Inferior parietal cortex (tissue), 1 donor: Measurements from ENCODE around the gene ZFP62.
"Not testable (repeated sequence)": the region's sequence is repeated elsewhere in the genome, so short reads cannot be mapped to it uniquely, and the experiment has no call there.

Experiments
- DNase-seq: peaks from one replicate; pipeline ENCODE4 v3.0.0-alpha.2; 2016; ENCODE audit errors: extremely low spot score

Gene ZFP62

DNA sequence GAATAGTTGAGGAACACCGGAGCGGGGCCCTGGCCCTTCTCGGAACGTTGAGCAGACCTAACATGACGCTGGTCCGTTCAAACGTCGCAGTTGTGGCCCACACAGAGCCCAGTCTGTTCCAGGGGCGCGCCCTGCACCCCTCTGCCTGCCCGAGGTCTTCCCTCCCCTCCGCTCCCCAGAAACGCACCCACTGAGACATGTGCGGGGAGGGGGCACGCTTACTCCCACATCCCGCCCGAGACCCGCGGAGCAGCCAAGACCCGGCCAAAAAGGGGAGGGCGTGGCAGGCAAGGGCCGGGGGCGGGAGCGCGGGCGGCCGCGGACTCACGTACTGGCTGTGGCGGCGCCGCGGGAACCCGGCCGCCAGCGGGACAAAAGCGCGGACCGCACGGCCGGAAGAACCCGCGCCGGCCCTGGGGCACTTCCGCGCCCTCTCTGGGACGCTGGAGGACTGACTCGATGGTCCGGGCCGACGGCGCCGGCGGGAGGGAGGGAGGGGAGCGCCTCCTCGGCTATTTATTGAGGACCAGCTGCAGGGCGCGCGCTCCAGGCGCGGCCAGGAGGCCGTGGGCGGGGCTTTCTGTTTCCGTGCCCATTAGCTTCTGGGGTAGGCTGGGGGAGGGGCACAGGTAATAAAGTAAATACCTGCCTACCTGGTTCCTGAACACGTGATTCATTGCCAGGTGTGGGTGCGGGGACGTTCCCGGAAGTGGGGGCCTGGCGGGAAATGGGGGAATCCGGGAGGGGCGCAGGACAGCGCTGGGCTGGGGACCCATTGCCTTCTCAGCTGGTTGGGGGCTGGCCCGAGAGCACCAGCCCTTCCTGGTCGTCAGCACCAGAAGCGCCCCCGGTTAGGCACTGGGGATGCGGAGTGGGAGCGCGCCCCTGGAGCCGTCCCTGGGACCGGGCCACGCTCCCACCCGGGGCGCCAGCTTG, at the start of gene ZFP62:
TSS of gene ZFP62 (minus strand) at position 390 of the 936 bp plus-strand sequence. CDS start at position 333, 57 bp downstream.
- peak; percentile 86 for DNase-seq

DNA sequence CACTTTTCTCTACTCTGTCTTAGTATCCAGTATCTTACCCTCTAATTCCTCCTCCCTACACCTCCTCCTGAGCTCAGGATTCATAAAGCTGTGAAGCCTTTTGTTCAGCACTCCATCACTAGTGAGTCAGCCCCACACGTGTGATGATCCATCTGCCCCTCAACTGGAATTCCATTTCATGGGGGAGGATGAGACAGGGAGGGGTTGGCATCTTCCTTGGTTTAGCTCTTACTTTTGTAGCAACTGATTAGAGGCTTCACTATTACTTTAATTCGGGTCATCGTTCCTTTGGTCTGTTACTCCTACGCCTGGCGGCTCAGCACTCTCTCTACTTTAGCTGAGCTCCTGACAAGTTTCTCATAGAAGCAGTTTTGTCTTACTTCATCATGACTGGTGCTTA, 49.7 kb upstream of the ZFP62 start:
- DNase-seq = no peak

- DNase-seq = no peak
Measured at GRCh38 chr5:180910182-180910581, 49.1 kb upstream of the ZFP62 start.

DNA sequence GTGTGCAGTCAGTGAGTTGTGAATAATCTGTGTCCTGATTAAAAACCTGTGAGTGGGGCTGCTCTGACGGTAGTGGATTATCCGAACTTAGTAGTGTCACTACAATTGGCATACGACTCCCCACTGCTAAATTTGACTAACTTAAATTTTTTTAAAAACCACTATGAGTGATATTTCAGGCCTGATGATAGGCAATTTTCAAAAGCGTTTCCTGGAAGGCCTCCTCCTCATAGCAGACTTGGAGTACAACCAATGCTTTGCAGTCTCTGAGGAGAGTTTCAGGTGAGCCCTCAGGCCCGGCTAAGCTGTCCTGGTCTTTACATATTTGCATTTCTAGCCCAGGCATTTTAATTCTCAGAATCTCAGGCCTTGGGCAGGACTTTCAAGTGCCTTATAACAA, 48.7 kb upstream of the ZFP62 start:
- no peak for DNase-seq

- no peak for DNase-seq
Measured at GRCh38 chr5:180908998-180909731, 48.1 kb upstream of the ZFP62 start.

- no peak for DNase-seq
Measured at GRCh38 chr5:180908400-180908799, 47.3 kb upstream of the ZFP62 start.

DNA sequence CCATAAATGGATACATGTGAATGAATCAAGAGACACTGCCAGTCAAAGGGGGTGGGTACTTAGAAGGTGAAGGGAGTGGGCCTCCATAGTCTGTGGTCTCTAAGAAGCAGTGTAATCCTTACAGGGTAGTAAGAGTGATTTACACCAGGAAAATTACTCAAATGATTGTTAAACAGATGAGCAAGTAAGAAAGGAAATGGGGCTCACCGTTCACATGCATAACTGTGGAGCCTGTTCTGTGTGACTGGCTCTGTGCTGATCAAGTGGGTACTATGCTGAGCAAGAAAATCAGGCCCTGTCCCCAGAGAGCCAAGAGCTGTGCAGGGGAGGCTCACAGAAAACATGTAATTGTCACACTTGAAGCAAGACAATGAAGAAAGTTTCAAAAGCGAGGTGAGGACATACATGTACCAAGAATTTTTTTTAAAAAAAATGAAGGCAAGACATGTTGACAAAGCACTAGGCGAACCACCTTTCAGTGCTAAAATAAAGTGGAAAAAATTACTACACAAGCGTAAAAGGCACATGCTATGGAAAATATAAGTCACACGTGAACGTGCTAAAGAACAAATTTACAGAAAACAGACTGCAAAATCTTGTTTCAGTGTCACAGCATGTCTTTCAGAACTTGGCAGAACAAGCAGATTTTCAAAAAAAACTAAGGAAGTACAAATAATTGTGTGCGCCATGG, 40.4 kb upstream of the ZFP62 start:
- DNase-seq = no peak

- no peak for DNase-seq
Measured at GRCh38 chr5:180900178-180900577, 39.1 kb upstream of the ZFP62 start.

DNA sequence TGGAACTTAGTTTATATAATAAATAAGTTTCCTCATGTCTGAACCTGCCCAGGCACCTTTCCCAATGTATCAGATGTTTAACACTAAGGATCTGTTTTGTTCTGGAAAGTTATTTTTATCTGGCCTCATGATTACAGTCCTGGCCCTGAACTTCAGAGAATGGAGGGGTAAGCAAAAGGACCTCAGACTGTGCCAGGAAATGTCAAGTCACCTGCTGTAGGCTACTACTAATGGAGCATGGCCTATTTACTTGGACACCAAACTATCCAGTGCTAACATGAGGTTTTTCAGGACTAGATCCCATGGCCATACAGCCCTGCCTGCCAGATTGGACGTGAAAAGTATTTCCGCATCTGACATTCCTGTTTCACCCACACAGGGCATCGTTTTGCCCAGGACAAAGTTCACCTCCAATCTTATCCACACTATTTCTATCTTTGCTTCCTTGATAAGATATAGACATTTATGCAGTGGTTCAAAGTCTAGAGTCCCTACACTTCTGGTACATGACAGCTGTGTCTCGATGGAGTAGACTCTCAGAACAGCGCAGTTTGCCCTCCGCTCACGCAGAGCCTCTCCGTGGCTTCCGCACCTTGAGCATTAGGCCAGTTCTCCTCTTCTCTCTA, 37.7 kb upstream of the ZFP62 start, which contains the start of gene BTNL8:
TSS of gene BTNL8 (plus strand) at position 539 of the 626 bp plus-strand sequence. CDS start 152 bp downstream, outside the sequence.
- no peak for DNase-seq

DNA sequence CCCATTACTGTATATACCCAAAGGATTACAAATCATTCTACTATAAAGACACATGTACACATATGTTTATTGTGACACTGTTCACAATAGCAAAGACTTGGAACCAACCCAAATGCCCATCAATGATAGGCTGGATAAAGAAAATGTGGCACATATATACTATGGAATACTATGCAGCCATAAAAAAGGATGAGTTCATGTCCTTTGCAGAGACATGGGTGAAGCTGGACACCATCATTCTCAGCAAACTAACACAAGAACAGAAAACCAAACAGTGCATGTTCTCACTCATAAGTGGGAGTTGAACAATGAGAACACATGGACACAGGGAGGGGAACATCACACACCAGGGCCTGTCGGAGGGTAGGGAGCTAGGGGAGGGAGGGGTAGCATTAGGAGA, 34.3 kb upstream of the ZFP62 start:
- not testable (repeated sequence) for DNase-seq

DNA sequence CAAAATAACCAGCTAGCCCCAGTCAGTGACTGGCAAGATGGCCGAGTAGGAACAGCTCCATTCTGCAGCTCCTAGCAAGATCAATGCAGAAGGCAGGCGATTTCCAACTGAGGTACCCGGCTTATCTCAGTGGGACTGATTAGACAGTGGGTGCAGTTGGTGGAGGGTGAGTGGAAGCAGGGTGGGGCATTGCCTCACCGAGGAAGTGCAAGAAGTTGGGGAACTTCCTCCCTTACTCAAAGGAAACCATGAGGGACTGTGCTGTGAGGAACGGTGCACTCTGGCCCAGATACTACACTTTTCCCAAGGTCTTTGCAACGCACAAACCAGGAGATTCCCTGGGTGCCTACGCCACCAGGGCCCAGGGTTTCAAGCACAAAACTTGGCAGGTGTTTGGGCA, 28.3 kb upstream of the ZFP62 start:
- DNase-seq = no peak

DNA sequence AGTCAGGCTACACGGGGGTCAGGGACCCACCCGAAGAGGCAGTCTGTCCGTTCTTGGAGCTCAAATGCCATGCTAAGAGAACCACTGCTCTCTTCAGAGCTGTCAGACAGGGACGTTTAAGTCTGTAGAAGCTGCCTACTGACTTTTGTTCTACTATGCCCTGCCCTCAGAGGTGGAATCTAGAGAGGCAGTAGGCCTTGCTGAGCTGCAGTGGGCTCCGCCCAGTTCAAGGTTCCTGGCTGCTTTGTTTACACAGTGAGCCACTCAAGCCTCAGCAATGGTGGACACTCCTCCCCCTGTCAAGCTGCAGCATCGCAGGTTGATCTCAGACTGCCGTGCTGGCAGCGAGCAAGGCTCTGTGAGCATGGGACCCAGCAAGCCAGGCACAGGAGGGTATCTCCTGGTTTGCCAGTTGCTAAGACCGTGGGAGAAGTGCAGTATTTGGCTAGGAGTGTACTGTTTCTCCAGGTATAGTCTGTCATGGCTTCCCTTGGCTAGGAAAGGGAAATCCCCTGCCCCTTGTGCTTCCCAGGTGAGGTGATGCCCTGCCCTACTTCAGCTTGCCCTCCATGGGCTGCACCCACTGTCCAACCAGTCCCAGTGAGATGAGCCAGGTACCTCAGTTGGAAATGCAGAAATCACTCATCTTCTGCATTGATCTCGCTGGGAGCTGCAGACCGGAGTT, 24.9 kb upstream of the ZFP62 start:
- DNase-seq = not testable (repeated sequence)

- DNase-seq = no peak
Measured at GRCh38 chr5:180875860-180876426, 14.9 kb upstream of the ZFP62 start.

DNA sequence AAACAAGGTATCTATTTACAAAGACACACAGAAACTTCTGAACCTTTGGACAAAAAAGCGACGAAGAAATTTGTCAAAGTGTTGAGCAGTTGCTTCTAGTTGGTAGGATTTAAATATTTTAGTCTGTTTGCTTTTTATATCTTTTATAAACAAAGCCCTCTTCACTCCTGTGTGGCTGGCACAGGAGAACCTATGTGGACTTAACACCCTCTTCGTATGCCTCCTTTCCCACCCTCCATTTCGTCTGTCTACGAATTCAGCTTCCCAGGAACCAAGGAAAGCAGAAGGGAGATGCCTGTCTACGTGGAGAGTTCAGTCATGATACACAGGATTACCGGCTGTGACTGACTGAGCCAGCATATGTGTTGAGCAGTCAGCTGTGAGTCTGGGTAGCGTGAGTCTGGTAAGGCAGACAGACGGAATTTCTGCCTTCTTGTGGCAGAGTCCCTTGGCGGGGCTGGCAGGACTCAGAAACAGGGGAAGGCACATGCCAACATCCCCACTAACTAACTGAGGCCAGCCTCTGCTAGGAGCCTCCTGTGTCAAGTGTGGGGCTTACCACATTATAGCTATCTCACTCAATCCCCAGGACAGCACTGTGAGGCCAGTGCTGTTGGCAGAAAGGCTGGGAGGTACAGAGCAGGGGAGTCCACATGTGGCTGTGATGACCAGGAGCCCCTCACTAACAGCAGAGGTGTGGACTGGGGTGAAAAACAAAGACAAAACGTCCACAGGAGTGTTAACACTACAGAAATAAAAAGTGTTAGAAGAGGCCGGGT, 13.9 kb upstream of the ZFP62 start:
- no peak for DNase-seq

DNA sequence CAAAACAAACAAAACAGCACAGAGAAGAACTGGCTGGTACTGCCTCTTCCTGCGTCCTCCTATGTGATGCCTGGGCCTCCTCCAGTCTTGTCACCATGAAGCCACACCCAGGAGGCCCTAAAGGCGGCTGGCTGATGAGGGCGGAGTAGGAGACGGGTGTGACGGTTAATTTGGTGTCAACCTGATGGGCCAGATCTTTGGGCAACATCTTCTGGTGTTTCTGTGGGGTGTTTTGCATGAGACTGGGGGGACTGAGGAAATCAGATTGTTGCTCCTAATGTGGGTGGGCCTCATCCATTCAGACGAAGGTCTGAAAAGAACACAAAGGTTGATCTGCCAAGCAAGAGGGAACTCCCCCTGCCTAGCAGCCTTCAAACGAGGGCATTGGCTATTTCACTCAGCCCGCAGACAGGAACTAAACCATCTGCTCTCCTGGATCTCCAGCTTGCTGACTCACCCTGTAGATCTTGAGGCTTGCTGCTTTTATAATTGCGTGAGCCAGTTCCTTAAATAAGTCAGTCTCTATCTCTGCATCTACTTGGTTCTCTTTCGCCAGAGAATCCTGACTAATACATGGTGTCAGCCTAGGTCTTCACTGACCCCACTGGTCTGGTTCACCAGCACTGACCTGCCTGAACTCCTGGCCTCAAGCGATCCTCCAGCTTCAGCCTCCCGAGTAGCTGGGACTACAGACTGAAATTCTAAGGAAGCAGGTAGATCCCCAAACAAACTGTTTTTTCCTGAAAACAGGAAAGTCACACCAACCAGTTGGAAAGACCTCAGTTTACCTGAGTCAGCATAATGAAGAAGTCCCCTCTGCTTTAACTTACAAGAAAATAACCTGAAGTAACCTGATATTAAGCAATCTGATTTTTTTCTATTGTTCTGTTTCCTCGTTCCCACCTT, 12.8 kb upstream of the ZFP62 start:
- DNase-seq = peak; percentile 53

GRCh38 chr5:180872419-180872818, 11.3 kb upstream of the ZFP62 start:
- no peak for DNase-seq

DNA sequence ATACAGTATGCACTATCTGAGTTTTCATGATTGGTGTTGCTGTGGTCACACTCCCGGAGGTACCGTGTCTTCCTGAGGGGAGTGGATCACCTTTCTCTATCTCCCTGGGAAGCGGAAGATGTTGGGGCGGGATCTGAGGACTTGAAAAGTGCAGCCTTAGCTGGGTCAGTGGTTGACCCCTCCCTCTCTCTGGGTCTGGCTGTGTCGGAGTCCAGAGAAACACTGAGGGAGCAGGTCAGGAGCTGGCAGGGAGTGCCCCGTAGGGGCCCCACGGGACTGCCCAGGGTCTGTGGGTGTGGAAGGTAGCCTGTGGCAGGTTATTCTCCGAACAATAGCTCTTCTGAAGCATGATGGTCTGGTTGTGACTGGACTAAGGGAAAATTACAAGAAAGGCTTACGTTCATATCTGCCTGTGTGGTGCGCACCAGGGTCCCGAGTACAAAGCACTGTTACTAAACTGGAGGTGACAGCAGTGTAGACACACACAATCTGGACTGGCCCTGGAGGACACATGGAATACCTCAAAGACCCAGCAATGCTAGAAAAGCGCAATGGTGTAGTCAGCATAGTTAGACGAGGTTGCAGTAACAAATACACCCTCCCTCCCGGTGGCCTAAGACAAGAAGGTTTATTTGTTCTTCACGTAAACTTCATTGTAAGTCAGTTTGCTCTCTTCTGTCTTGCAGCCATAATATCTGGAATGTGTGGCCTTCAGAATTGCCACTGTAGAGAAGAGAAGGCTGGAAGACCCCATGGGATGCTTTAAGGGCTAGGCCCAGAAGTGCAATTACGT, 9.4 kb upstream of the ZFP62 start:
- DNase-seq = no peak

- DNase-seq = no peak
Measured at GRCh38 chr5:180869587-180869986, 8.5 kb upstream of the ZFP62 start.
